H9 (cell line): ENCODE measurements around the gene CAPZA2. TPM values are rescaled to one million over a fixed set of nuclear protein-coding genes. Genes with fewer than 3 reads are reported as not detected.

Experiments
- DNase-seq: peaks from one replicate; pipeline ENCODE4 v3.0.0-alpha.2; 2017
- H2AFZ ChIP-seq: one replicate; pipeline ENCODE4 v1.6.1; 2013; ENCODE audit warnings: mild to moderate bottlenecking, low read length, control low read depth, moderate library complexity
- H2AK5ac ChIP-seq: 2 replicates; pipeline ENCODE4 v1.6.1; 2013; ENCODE audit warnings: low read length, control low read depth, mixed read lengths; ENCODE audit not compliant: insufficient read length
- H2BK120ac ChIP-seq: one replicate; pipeline ENCODE4 v1.6.1; 2013; ENCODE audit warnings: low read depth, mild to moderate bottlenecking, low read length, control low read depth, inconsistent platforms; ENCODE audit not compliant: poor library complexity, severe bottlenecking
- H2BK12ac ChIP-seq: 2 replicates; pipeline ENCODE4 v1.6.1; 2013; ENCODE audit warnings: low read length, control low read depth, mixed read lengths, low read depth; ENCODE audit not compliant: insufficient read length
- H2BK15ac ChIP-seq: 2 replicates; pipeline ENCODE4 v1.6.1; 2013; ENCODE audit warnings: low read depth, low read length, control low read depth
- H2BK20ac ChIP-seq: one replicate; pipeline ENCODE4 v1.6.1; 2013; ENCODE audit warnings: low read depth, mild to moderate bottlenecking, low read length, control low read depth, inconsistent platforms; ENCODE audit not compliant: poor library complexity, severe bottlenecking
- H2BK5ac ChIP-seq: 2 replicates; pipeline ENCODE4 v1.6.1; 2013; ENCODE audit warnings: low read length, control low read depth, mixed read lengths; ENCODE audit not compliant: insufficient read length
- H3K14ac ChIP-seq: 2 replicates; pipeline ENCODE4 v1.6.1; 2013; ENCODE audit warnings: low read length, control low read depth; ENCODE audit not compliant: insufficient read depth
- H3K18ac ChIP-seq: 2 replicates; pipeline ENCODE4 v1.6.1; 2013; ENCODE audit warnings: low read depth, mild to moderate bottlenecking, mixed read lengths, low read length, control low read depth; ENCODE audit not compliant: insufficient read length
- H3K23ac ChIP-seq: 2 replicates; pipeline ENCODE4 v1.6.1; 2013; ENCODE audit warnings: low read length, control low read depth, mixed read lengths, low read depth; ENCODE audit not compliant: insufficient read length
- H3K23me2 ChIP-seq: 2 replicates; pipeline ENCODE4 v1.6.1; 2013; ENCODE audit warnings: low read depth, mild to moderate bottlenecking, mixed read lengths, low read length, control low read depth; ENCODE audit not compliant: insufficient read length, poor library complexity, severe bottlenecking
- H3K27ac ChIP-seq: 2 replicates; pipeline ENCODE4 v1.5.1; 2013; ENCODE audit warnings: low read length, control low read depth, mixed read lengths, low read depth; ENCODE audit not compliant: insufficient read length
- H3K27me3 ChIP-seq: 2 replicates; pipeline ENCODE4 v1.6.1; 2013; ENCODE audit warnings: low read length, control low read depth, inconsistent platforms; ENCODE audit not compliant: insufficient read depth
- H3K4ac ChIP-seq: 2 replicates; pipeline ENCODE4 v1.6.1; 2013; ENCODE audit warnings: low read depth, mild to moderate bottlenecking, control low read depth, inconsistent platforms, low read length, moderate library complexity
- H3K4me1 ChIP-seq: 2 replicates; pipeline ENCODE4 v1.6.1; 2013; ENCODE audit warnings: low read length, control low read depth, inconsistent platforms; ENCODE audit not compliant: insufficient read depth
- H3K4me2 ChIP-seq: 2 replicates; pipeline ENCODE4 v1.6.1; 2013; ENCODE audit warnings: low read length, control low read depth, mixed read lengths; ENCODE audit not compliant: insufficient read length, insufficient read depth
- H3K56ac ChIP-seq: 2 replicates; pipeline ENCODE4 v1.6.1; 2013; ENCODE audit warnings: low read depth, mild to moderate bottlenecking, mixed read lengths, low read length, control low read depth; ENCODE audit not compliant: insufficient read length
- H3K79me1 ChIP-seq: 2 replicates; pipeline ENCODE4 v1.6.1; 2013; ENCODE audit warnings: low read depth, mild to moderate bottlenecking, moderate library complexity, low read length, control low read depth, inconsistent platforms; ENCODE audit not compliant: insufficient read depth, poor library complexity, severe bottlenecking
- H3K79me2 ChIP-seq: 2 replicates; pipeline ENCODE4 v1.6.1; 2013; ENCODE audit warnings: low read length, control low read depth, inconsistent platforms; ENCODE audit not compliant: insufficient read depth
- H3K9ac ChIP-seq: 2 replicates; pipeline ENCODE4 v1.6.1; 2013; ENCODE audit warnings: low read length, control low read depth, mixed read lengths; ENCODE audit not compliant: insufficient read length; ENCODE audit errors: extremely low read depth
- H3K9me3 ChIP-seq: one replicate; pipeline ENCODE4 v1.6.1; 2013; ENCODE audit warnings: low read depth, low read length, inconsistent platforms; ENCODE audit not compliant: control insufficient read depth
- H3T11ph ChIP-seq: one replicate; pipeline ENCODE4 v1.6.1; 2013; ENCODE audit warnings: mild to moderate bottlenecking, low read length, control low read depth, inconsistent platforms
- H4K20me1 ChIP-seq: one replicate; pipeline ENCODE4 v1.6.1; 2013; ENCODE audit not compliant: control insufficient read depth, insufficient read length, insufficient read depth
- H4K5ac ChIP-seq: 2 replicates; pipeline ENCODE4 v1.6.1; 2013; ENCODE audit warnings: low read depth, mild to moderate bottlenecking, mixed read lengths, low read length, control low read depth; ENCODE audit not compliant: insufficient read length
- H4K8ac ChIP-seq: replicated peaks from 2 replicates; pipeline ENCODE4 v1.6.1; 2013; ENCODE audit warnings: low read length, control low read depth, mixed read lengths, low read depth; ENCODE audit not compliant: insufficient read length
- H4K91ac ChIP-seq: 2 replicates; pipeline ENCODE4 v1.6.1; 2013; ENCODE audit warnings: low read depth, mild to moderate bottlenecking, moderate library complexity, mixed read lengths, low read length, control low read depth; ENCODE audit not compliant: insufficient read length
- H3K27ac Mint-ChIP-seq, 3 experiments: 2 replicates in 2 of 3; 3 replicates in 1 of 3; pipeline ENCODE4 v1.8.0; 2020 to 2021; ENCODE audit warnings: mixed read lengths in 3 of 3, mild to moderate bottlenecking in 1 of 3, moderate library complexity in 1 of 3
- H3K27me3 Mint-ChIP-seq: 2 replicates; pipeline ENCODE4 v1.8.0; 2021; ENCODE audit warnings: low read depth, mild to moderate bottlenecking, moderate library complexity, mixed read lengths
- H3K36me3 Mint-ChIP-seq, 3 experiments: 2 replicates in 2 of 3; 3 replicates in 1 of 3; pipeline ENCODE4 v1.8.0; 2020 to 2021; ENCODE audit warnings: low read depth in 3 of 3, mixed read lengths in 3 of 3; ENCODE audit not compliant: insufficient read depth in 1 of 3
- H3K4me1 Mint-ChIP-seq, 2 experiments: 2 replicates each; pipeline ENCODE4 v1.8.0; 2020; ENCODE audit warnings: mixed read lengths in 2 of 2
- H3K4me3 Mint-ChIP-seq, 2 experiments: 2 replicates in 1 of 2; 3 replicates in 1 of 2; pipeline ENCODE4 v1.8.0; 2020 to 2021; ENCODE audit warnings: mild to moderate bottlenecking in 2 of 2, mixed read lengths in 2 of 2, moderate library complexity in 1 of 2
- H3K9me3 Mint-ChIP-seq, 2 experiments: 2 replicates in 1 of 2; 3 replicates in 1 of 2; pipeline ENCODE4 v1.8.0; 2020; ENCODE audit warnings: mild to moderate bottlenecking in 2 of 2, mixed read lengths in 2 of 2, moderate library complexity in 1 of 2
- CTCF ChIP-seq: fragments of 200-600 bp; sonication (generic); conservative IDR thresholded peaks from 3 replicates; pipeline ENCODE4 v1.8.0; 2021; ENCODE audit warnings: antibody characterized with exemption, mild to moderate bottlenecking
- whole genome bisulfite sequencing: extraction: QIAGEN DNeasy Blood & Tissue Kit; methylation state at CpG from one replicate; pipeline ENCODE4 v1.1.7; 2013; ENCODE audit warnings: missing lambda C conversion rate, low lambda C conversion rate, mixed read lengths; ENCODE audit not compliant: insufficient read length; ENCODE audit errors: extremely low coverage; 5-methylcytosine and 5-hydroxymethylcytosine counted together
- total RNA-seq: library from RNA; stranded (reverse); gene quantifications from 2 replicates; pipeline ENCODE4 v1.2.1, GENCODE V29; 2021

The CAPZA2 gene
- total RNA-seq, 1 experiment from 2014 or later = 131 TPM

GRCh38 chr7:116872026-116872425, 9.6 kb downstream of the CAPZA2 start:
- Histone ChIP-seq H3K27me3 (no peaks in the 10 kb centered on the region), H3K9me3 (no peaks in the 10 kb centered on the region), H3K18ac (no peak overlapping the region), H4K5ac (no peak overlapping the region), H3K14ac (no peak overlapping the region), H4K20me1 (no peaks in the 10 kb centered on the region), H3K56ac (no peak overlapping the region), H4K91ac (no peak overlapping the region), H2BK120ac (no peak overlapping the region), H3K9ac (no peak overlapping the region), H2BK5ac (no peak overlapping the region), H3K23ac (no peak overlapping the region), H3T11ph (no peak overlapping the region), H3K4me1 (no peaks in the 10 kb centered on the region), H2BK20ac (no peak overlapping the region), H3K4ac (no peak overlapping the region), H2AK5ac (no peak overlapping the region), H3K4me2 (no peak overlapping the region), H3K23me2 (no peaks in the 10 kb centered on the region), H3K27ac (no peak overlapping the region), H3K79me2 (peaks cover 32% of the 10 kb centered on the region; the same call in 1 of the 2 replicates), H3K79me1 (peaks cover 6% of the 10 kb centered on the region), H2BK15ac (no peak overlapping the region), H2AFZ (no peak overlapping the region), H2BK12ac (no peak overlapping the region), H4K8ac (no peak overlapping the region)
- peaks cover 15 to 17% of the 10 kb centered on the region in 2 experiments for H3K4me1 Mint-ChIP-seq
- H3K36me3 Mint-ChIP-seq = peaks cover 8 to 21% (median 14%) of the 10 kb centered on the region in 3 experiments; a peak in 6 of 7 replicates
- no peak for TF ChIP-seq CTCF
- no peaks in the 10 kb centered on the region for H3K9me3 Mint-ChIP-seq
- no peak for DNase-seq
- H3K27me3 Mint-ChIP-seq = no peaks in the 10 kb centered on the region
- WGBS = no CpG with 5 or more reads among the region's 1 CpG
- H3K27ac Mint-ChIP-seq = no peak overlapping the region
- H3K4me3 Mint-ChIP-seq = no peak overlapping the region
